Brain microvascular endothelial cell (primary cell): Measurements from ENCODE around the gene HMG20A.

ENCODE experiments used
- DNase-seq: peaks from one replicate; pipeline ENCODE4 v3.0.0-alpha.2; 2020
- H3K27ac ChIP-seq: fragments of 250-450 bp; sonication (Bioruptor Pico); 2 replicates; pipeline ENCODE4 v1.5.1; 2020; ENCODE audit warnings: mild to moderate bottlenecking, moderate library complexity
- H3K27me3 ChIP-seq: fragments of 250-450 bp; sonication (Bioruptor Pico); replicated peaks from 2 replicates; pipeline ENCODE4 v1.5.1; 2020; ENCODE audit warnings: mild to moderate bottlenecking
- H3K36me3 ChIP-seq: fragments of 250-450 bp; sonication (Bioruptor Pico); replicated peaks from 2 replicates; pipeline ENCODE4 v1.5.1; 2020; ENCODE audit warnings: mild to moderate bottlenecking
- H3K4me3 ChIP-seq: 2 replicates; pipeline ENCODE4 v1.5.1; 2011; ENCODE audit warnings: low read depth, mild to moderate bottlenecking, control low read depth, low read length, moderate library complexity
- CTCF ChIP-seq: IDR thresholded peaks from 2 replicates; pipeline ENCODE4 v1.5.1; 2011; ENCODE audit warnings: low read depth, mild to moderate bottlenecking, moderate library complexity, low read length, control low read depth, inconsistent platforms; ENCODE audit errors: missing control alignments
- in situ Hi-C: cut with HindIII; loops from 2 replicates; pipeline ENCODE4 v1.10.0; 2017; ENCODE audit warnings: low sequenced_read_pairs, low pct_ligation_motif_present

Gene HMG20A

DNA sequence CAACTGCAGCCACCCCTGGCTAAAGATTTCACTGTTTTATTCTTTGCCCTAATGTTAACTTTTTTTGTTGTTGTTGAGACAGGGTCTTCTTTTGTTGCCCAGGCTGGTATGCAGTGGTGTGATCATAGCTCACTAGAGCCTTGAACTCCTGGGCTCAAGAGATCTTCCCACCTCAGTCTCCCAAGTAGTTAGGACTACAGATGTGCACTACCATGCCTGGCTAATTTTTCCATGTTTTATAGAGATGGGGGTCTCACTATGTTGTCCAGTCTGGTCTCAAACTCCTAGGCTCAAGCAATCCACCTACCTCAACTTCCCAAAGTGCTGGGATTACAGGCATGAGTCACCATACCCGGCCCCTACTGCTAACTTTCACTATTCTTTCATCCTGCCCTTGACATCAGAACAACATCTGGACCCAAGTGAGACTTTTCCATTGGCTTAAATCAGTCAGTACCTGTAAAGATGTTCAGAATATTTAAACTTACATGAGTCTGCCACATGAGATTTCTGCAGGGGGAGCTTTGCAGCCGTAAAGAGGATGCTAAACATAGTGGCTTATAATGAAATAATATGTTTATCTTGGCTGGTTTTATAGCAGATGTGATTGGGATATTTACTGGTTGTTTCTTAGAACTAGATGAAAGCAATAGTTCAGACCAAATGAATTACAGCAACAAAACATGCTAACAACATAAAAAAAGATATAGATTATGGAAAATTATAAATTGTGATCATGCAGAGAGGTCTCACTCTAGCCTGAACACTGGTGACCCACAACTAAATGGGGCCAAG, 73.6 kb downstream of the HMG20A start:
- no peak for DNase-seq
- TF ChIP-seq CTCF, result no peak
- no peak overlapping the region for H3K4me3 ChIP-seq
- no peak overlapping the region for H3K27ac ChIP-seq
- H3K36me3 ChIP-seq, result no peaks in the 10 kb centered on the region
- H3K27me3 ChIP-seq, result no peaks in the 10 kb centered on the region
- in situ Hi-C loops, result no loop called here

DNA sequence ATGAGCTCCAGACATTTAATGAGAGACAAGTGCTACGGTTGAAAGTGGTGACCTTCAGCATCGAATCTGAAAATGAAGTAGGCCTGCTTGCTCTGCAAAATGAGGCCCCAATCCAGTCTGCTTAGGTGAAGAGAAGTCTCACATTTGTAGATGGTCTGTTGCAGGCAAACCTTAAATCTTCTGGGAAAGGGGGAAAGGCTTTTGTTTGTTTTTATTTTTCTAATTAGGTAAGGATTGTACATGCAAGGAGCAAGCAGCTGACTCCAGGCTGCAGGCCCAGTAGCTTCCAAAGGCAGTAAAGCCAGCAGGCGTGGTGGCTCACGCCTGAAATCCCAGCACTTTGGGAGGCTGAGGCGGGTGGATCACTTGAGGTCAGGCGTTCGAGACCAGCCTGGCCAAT, 74.3 kb downstream of the HMG20A start:
- H3K27me3 ChIP-seq, result no peaks in the 10 kb centered on the region

DNA sequence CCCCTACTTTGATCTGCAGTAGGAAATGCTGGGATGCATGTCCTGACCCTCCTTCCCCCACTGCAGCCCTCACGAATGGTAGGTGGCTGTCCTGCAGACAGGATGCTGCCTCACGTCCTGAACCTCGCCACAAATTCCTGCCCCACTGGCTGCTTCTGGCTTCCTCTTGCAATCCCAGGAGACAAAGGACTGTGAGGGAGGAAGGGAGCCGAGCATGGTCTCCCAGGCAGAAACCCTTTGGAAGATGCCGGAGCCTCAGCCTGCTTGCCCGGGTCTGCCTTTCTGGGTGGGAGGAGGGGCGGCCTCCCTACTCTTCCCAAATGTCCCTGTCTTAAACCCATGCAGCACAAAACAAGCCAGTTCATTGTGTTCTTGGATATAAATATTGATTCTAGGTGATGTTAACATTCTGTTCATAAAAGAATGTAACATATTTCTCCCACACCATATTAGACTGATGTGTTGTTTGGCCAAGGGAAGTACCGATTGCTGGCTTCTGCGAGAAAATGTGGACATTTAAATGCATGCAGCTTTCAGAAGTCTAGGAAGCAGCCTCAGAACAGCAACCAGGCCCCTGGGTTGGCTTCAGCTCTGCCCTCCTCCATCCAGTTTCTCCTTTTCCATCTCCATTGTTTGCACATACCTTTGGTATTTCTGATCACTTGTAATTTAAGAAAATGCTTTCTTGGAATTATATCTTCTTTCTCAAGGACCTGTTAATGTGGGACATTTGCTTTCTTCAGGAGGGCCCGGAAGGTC, 75.3 kb downstream of the HMG20A start:
- TF ChIP-seq CTCF, result no peak
- in situ Hi-C loops, result no loop called here
- H3K36me3 ChIP-seq, result no peaks in the 10 kb centered on the region
- H3K4me3 ChIP-seq, result no peak overlapping the region
- peak overlapping the region; percentile 78 for H3K27ac ChIP-seq
- DNase-seq, result peak; percentile 45
- no peaks in the 10 kb centered on the region for H3K27me3 ChIP-seq

More for the DNA sequence above, 74.3 kb downstream of the HMG20A start:
- no peak overlapping the region for H3K4me3 ChIP-seq
- DNase-seq, result no peak
- no peaks in the 10 kb centered on the region for H3K36me3 ChIP-seq
- no peak for TF ChIP-seq CTCF
- in situ Hi-C loops, result no loop called here
- no peak overlapping the region for H3K27ac ChIP-seq

DNA sequence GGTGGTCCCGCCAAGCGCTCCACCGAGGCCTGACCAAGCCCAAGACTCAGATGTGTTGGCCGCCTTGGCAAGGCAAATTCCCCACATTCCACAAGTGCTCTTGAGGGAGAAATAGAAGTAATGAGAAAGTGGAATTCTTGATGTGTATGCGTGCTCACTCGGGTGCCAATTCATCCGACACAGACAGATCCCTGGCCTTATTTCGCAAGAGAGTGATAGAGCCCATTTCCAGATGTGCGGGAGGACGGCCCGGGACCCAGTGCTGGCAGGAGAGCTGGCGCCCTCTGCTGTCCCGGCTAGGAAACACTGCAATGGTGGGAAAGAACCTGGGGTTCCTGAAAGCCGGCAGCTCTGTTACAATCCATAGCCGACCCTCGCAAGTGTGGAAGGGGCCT, 76.0 kb downstream of the HMG20A start:
- DNase-seq, result peak; percentile 94
- TF ChIP-seq CTCF, result peak; percentile 98
- Histone ChIP-seq H3K4me3 (peak overlapping the region; percentile 15), H3K27me3 (no peaks in the 10 kb centered on the region), H3K36me3 (no peaks in the 10 kb centered on the region), H3K27ac (peak overlapping the region; percentile 78)
- in situ Hi-C loops, result no loop called here

DNA sequence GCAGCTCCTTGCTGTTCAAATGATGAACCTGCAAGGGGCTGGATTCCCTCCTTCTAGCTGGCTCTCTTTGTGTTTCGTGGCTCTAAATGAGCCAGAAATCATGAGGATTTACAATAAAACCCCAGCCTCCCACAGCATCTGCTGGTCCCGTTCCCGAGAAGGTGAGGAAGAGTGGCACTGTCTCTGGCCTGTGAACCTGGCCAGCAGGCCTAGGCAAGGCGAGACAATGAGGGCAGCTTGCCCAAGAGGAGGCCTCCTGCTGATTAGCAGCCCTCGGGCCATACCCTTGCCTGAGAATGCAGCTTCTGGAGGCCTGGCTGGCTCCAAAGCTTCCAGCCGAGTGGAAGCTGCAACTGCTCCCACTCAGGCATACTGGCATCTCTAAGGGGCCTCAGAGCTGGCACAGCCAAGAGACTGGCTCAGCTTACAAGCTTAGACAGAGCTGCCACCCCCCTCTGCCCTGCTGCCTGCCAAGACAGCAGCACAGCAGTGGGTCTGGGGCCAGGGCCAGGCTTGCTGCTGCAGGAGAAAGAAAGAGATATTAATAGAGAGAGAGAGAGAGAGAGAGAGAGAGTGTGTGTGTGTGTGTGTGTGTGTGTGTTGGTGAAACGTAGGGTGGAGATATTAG, 76.5 kb downstream of the HMG20A start:
- DNase-seq, result peak; percentile 23
- Histone ChIP-seq H3K27me3 (no peaks in the 10 kb centered on the region), H3K27ac (peak overlapping the region; percentile 78), H3K4me3 (peak overlapping the region; percentile 15), H3K36me3 (no peaks in the 10 kb centered on the region)
- no peak for TF ChIP-seq CTCF
- in situ Hi-C loops, result no loop called here
